ENCODE data around the gene MRPS9.

The MRPS9 gene

GRCh38 chr2:105055613-105056012, 17.7 kb downstream of the MRPS9 start:
- peaks cover 40% of the 10 kb centered on the region for H3K79me2 ChIP-seq (ENCODE audit: control insufficient read depth, low read length)

GRCh38 chr2:105056245-105056644, 18.4 kb downstream of the MRPS9 start:
- Histone ChIP-seq H3K9me3 (ENCODE audit: control insufficient read depth, insufficient read depth, low read length) (peaks cover 2% of the 10 kb centered on the region; the same call in 1 of the 2 replicates), H3K27ac (ENCODE audit: low read depth, low read length) (no peak overlapping the region), H4K20me1 (ENCODE audit: control insufficient read depth, insufficient read depth, low read depth, low read length) (no peaks in the 10 kb centered on the region), H3F3A (ENCODE audit: control insufficient read depth, insufficient read depth) (no peaks in the 10 kb centered on the region), H3K79me2 (ENCODE audit: control insufficient read depth, low read length) (peaks cover 40% of the 10 kb centered on the region), H3K4me1 (ENCODE audit: control insufficient read depth, low read length) (peaks cover 15% of the 10 kb centered on the region), H3K4me2 (ENCODE audit: low read length) (no peak overlapping the region), H3K36me3 (ENCODE audit: control insufficient read depth, low read length) (peaks cover 19% of the 10 kb centered on the region), H3K27me3 (ENCODE audit: control insufficient read depth, low read length) (no peaks in the 10 kb centered on the region), H3K9me2 (replicated peaks; ENCODE audit: control insufficient read depth, low read length) (no peaks in the 10 kb centered on the region), H3K4me3 (ENCODE audit: low read length) (no peak overlapping the region)
- TF ChIP-seq EZH2phosphoT487 (IDR thresholded peaks at IDR 0.05; ENCODE audit: borderline replicate concordance, low read length) (no peak), CTCF (IDR thresholded peaks at IDR 0.05; ENCODE audit: low read depth, low read length, poor library complexity, severe bottlenecking) (no peak)

More at GRCh38 chr2:105055613-105056012, 17.7 kb downstream of the MRPS9 start:
- Histone ChIP-seq H3K9me2 (replicated peaks; ENCODE audit: control insufficient read depth, low read length) (no peaks in the 10 kb centered on the region), H3K4me3 (ENCODE audit: low read length) (no peak overlapping the region), H3K9me3 (ENCODE audit: control insufficient read depth, insufficient read depth, low read length) (peaks cover 2% of the 10 kb centered on the region; the same call in 1 of the 2 replicates), H3K27me3 (ENCODE audit: control insufficient read depth, low read length) (no peaks in the 10 kb centered on the region), H3K36me3 (ENCODE audit: control insufficient read depth, low read length) (peaks cover 25% of the 10 kb centered on the region), H3K4me2 (ENCODE audit: low read length) (no peak overlapping the region), H4K20me1 (ENCODE audit: control insufficient read depth, insufficient read depth, low read depth, low read length) (no peaks in the 10 kb centered on the region), H3K4me1 (ENCODE audit: control insufficient read depth, low read length) (peaks cover 15% of the 10 kb centered on the region), H3K27ac (ENCODE audit: low read depth, low read length) (no peak overlapping the region), H3F3A (ENCODE audit: control insufficient read depth, insufficient read depth) (no peaks in the 10 kb centered on the region)
- TF ChIP-seq CTCF (IDR thresholded peaks at IDR 0.05; ENCODE audit: low read depth, low read length, poor library complexity, severe bottlenecking): no peak
- no peak for TF ChIP-seq EZH2phosphoT487 (IDR thresholded peaks at IDR 0.05; ENCODE audit: borderline replicate concordance, low read length)

GRCh38 chr2:105057005-105057404, 19.1 kb downstream of the MRPS9 start:
- Histone ChIP-seq H3K4me1 (ENCODE audit: control insufficient read depth, low read length) (peaks cover 15% of the 10 kb centered on the region), H3K36me3 (ENCODE audit: control insufficient read depth, low read length) (peaks cover 13% of the 10 kb centered on the region), H3K79me2 (ENCODE audit: control insufficient read depth, low read length) (peaks cover 38% of the 10 kb centered on the region), H3K27ac (ENCODE audit: low read depth, low read length) (no peak overlapping the region), H4K20me1 (ENCODE audit: control insufficient read depth, insufficient read depth, low read depth, low read length) (no peaks in the 10 kb centered on the region), H3K9me3 (ENCODE audit: control insufficient read depth, insufficient read depth, low read length) (peaks cover 2% of the 10 kb centered on the region; the same call in 1 of the 2 replicates), H3K9me2 (replicated peaks; ENCODE audit: control insufficient read depth, low read length) (no peaks in the 10 kb centered on the region), H3K4me3 (ENCODE audit: low read length) (peak overlapping the region; percentile 20; the same call in 1 of the 2 replicates), H3F3A (ENCODE audit: control insufficient read depth, insufficient read depth) (no peaks in the 10 kb centered on the region), H3K4me2 (ENCODE audit: low read length) (peak overlapping the region; percentile 39), H3K27me3 (ENCODE audit: control insufficient read depth, low read length) (no peaks in the 10 kb centered on the region)
- TF ChIP-seq EZH2phosphoT487 (IDR thresholded peaks at IDR 0.05; ENCODE audit: borderline replicate concordance, low read length) (no peak), CTCF (IDR thresholded peaks at IDR 0.05; ENCODE audit: low read depth, low read length, poor library complexity, severe bottlenecking) (no peak)
